T-cell (primary cell): ENCODE results near the gene ATP8B2. TPM values are rescaled to one million over a fixed set of nuclear protein-coding genes. Genes with fewer than 3 reads are reported as not detected.
A peak's percentile ranks its signal among the peaks of the same experiment; 100 is the strongest.
"Not testable (repeated sequence)": the region's sequence is repeated elsewhere in the genome, so short reads cannot be mapped to it uniquely, and the experiment has no call there.

Experiments
- ATAC-seq, 4 experiments: fragments of 200-7000 bp in 3 of 4; fragments of 150-1000 bp in 1 of 4; cut with Tn5 transposase; replicated peaks in 1 of 4; 1 replicate in 3 of 4; 2 replicates in 1 of 4; pipeline ENCODE4 v1.10.0; 2021; ENCODE audit warnings: moderate library complexity in 3 of 4, mild to moderate bottlenecking in 2 of 4, moderate number of reproducible peaks in 1 of 4
- CTCF ChIA-PET, 2 donors: fragments of 300-600 bp; sonication (Branson Sonifier 250); formaldehyde crosslinking; loops; one replicate each; lab custom pipeline; 2022; ENCODE audit warnings: antibody characterized with exemption in 2 of 2; lab: Charles Lee
- POLR2A ChIA-PET, 2 donors: fragments of 300-600 bp; sonication (Branson Sonifier 250); formaldehyde crosslinking; loops; one replicate each; lab custom pipeline; 2022; ENCODE audit warnings: antibody characterized with exemption in 2 of 2; lab: Charles Lee
- DNase-seq, 35 experiments: peaks; one replicate each; pipeline versions ENCODE4 v3.0.0 to v3.0.0-alpha.2; 2013 to 2023
- H3K27ac ChIP-seq: one replicate; pipeline ENCODE4 v1.5.1; 2013; ENCODE audit warnings: low read length
- H3K27me3 ChIP-seq, 2 experiments: replicated peaks in 1 of 2; 1 replicate in 1 of 2; 2 replicates in 1 of 2; pipeline versions ENCODE4 v1.6.1 to v1.7.0; 2013; ENCODE audit warnings: low read length in 1 of 2, mixed read lengths in 1 of 2; ENCODE audit not compliant: control insufficient read depth in 2 of 2, insufficient read depth in 2 of 2; ENCODE audit errors: extremely low read depth in 1 of 2
- H3K36me3 ChIP-seq, 2 donors: 1 replicate in 1 of 2; 2 replicates in 1 of 2; pipeline versions ENCODE4 v1.6.1 to v1.7.0; 2013; ENCODE audit warnings: low read length in 1 of 2; ENCODE audit not compliant: control insufficient read depth in 2 of 2, insufficient read depth in 1 of 2; ENCODE audit errors: extremely low read depth in 1 of 2
- H3K4me1 ChIP-seq, 2 experiments: 1 replicate in 1 of 2; 2 replicates in 1 of 2; pipeline versions ENCODE4 v1.6.1 to v1.7.0; 2013; ENCODE audit warnings: low read length in 2 of 2, mixed read lengths in 1 of 2; ENCODE audit not compliant: insufficient read depth in 2 of 2, control insufficient read depth in 1 of 2; ENCODE audit errors: extremely low read depth in 1 of 2
- H3K4me3 ChIP-seq, 2 donors: 1 replicate in 1 of 2; 2 replicates in 1 of 2; pipeline versions ENCODE4 v1.5.1 to v1.7.0; 2013; ENCODE audit warnings: mild to moderate bottlenecking in 2 of 2, low read length in 1 of 2, moderate library complexity in 1 of 2; ENCODE audit not compliant: control insufficient read depth in 1 of 2; ENCODE audit errors: extremely low read depth in 1 of 2
- H3K9me3 ChIP-seq: 2 replicates; pipeline ENCODE4 v1.7.0; 2013
- H3K27ac Mint-ChIP-seq, 2 donors: one replicate each; pipeline ENCODE4 v1.8.0; 2020 to 2021; ENCODE audit warnings: mild to moderate bottlenecking in 2 of 2, mixed read lengths in 2 of 2
- H3K27me3 Mint-ChIP-seq, 2 donors: one replicate each; pipeline ENCODE4 v1.8.0; 2021 to 2022; ENCODE audit warnings: mixed read lengths in 2 of 2
- H3K36me3 Mint-ChIP-seq: one replicate; pipeline ENCODE4 v1.8.0; 2021; ENCODE audit warnings: mixed read lengths
- H3K4me1 Mint-ChIP-seq, 3 donors: one replicate each; pipeline ENCODE4 v1.8.0; 2020 to 2022; ENCODE audit warnings: mixed read lengths in 3 of 3, mild to moderate bottlenecking in 1 of 3
- H3K4me3 Mint-ChIP-seq, 3 donors: one replicate each; pipeline ENCODE4 v1.8.0; 2020 to 2022; ENCODE audit warnings: mild to moderate bottlenecking in 3 of 3, mixed read lengths in 3 of 3, moderate library complexity in 3 of 3
- H3K9me3 Mint-ChIP-seq, 3 donors: one replicate each; pipeline ENCODE4 v1.8.0; 2020 to 2022; ENCODE audit warnings: mixed read lengths in 3 of 3
- WGBS: methylation state at CpG from one replicate; pipeline ENCODE4 v1.1.5; 2013; ENCODE audit warnings: missing lambda C conversion rate; ENCODE audit not compliant: insufficient coverage; 5-methylcytosine and 5-hydroxymethylcytosine counted together
- total RNA-seq, 35 experiments: library from RNA in 6 of 35; stranded (reverse) in 6 of 35; fragments of 120-200 nt in 1 of 35; gene quantifications; one replicate each; pipeline versions ENCODE4 v1.2.1 to v1.2.4 and lab custom pipeline; 2013 to 2026

The ATP8B2 gene
- total RNA-seq, 5 donors from 2014 or later (not counting 1 experiment from before 2014, with no cell fraction given), result 142 to 172 (median 149) TPM

DNA sequence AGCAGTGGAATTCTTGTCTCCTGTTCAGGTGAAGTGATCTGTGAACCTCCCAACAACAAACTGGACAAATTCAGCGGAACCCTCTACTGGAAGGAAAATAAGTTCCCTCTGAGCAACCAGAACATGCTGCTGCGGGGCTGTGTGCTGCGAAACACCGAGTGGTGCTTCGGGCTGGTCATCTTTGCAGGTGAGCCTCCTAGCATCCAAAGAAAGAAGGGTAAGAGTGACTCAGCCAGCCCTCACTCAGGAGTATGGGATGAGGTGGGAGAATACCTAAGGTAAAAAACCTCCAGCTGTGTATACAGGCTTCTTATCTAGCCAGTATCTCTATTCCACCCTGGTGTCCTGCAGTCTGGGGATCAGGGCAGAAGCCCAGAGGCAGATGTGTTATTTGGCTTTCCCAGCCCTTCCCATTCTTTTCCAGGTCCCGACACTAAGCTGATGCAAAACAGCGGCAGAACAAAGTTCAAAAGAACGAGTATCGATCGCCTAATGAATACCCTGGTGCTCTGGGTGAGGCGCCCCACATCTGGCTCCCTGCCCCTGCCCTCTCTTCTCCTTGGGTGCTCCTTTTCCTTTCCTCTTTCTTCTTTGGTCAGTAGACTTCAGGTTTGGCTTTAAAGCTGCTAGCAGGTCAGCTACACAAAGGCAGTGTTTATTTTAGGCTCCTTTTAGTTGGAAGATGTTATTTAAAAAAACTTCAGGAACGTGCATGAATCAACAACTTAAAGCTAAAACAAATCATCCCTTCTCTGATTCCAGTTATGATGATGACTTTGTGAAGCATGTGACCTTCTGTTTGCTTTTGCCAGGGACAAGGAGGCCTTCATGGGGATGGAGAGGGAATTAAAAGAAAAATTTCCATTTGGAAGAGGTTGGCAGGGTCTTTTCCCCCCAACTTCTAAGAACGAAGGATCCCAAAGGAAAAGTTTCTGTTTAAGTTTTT, 9.0 kb downstream of the ATP8B2 start:
- H3K4me3 Mint-ChIP-seq, result peak overlapping the region in 1 of 3 donors; percentile 54
- H3K4me1 ChIP-seq, result peaks cover 50 to 85% of the 10 kb centered on the region in 2 experiments
- no peaks in the 10 kb centered on the region for H3K27me3 ChIP-seq
- H3K27ac Mint-ChIP-seq, result peak overlapping the region; percentile 92 to 95
- H3K9me3 Mint-ChIP-seq, result no peaks in the 10 kb centered on the region
- H3K36me3 Mint-ChIP-seq, result peaks cover 56% of the 10 kb centered on the region
- no peak overlapping the region for H3K4me3 ChIP-seq
- ChIA-PET POLR2A (interaction anchor here in 1 of 2 donors (0.9 to 1.6 kb wide), 2 partner anchors 8 to 16 kb away, joined by 3 to 6 read pairs; no protein-coding TSS in a partner anchor), CTCF (interaction anchor here (0.5 to 4.7 kb wide), 32 partner anchors 8 to 622 kb away, joined by 3 to 87 read pairs (median 4); partner anchors contain the start of genes ATP8B2 (in 1 of the 2), HAX1 (in 1 of the 2), PBXIP1 (in 1 of the 2) and UBAP2L (in 1 of the 2))
- H3K9me3 ChIP-seq, result no peaks in the 10 kb centered on the region
- WGBS, result 71% methylated on average over 3 of the region's 13 CpGs
- peaks cover 80 to 88% (median 83%) of the 10 kb centered on the region in 3 donors for H3K4me1 Mint-ChIP-seq
- peak overlapping the region; percentile 75 for H3K27ac ChIP-seq
- no peaks in the 10 kb centered on the region for H3K27me3 Mint-ChIP-seq
- ATAC-seq (no peak), DNase-seq (no peak)
- H3K36me3 ChIP-seq, result peaks cover 18 to 68% of the 10 kb centered on the region in 2 donors

DNA sequence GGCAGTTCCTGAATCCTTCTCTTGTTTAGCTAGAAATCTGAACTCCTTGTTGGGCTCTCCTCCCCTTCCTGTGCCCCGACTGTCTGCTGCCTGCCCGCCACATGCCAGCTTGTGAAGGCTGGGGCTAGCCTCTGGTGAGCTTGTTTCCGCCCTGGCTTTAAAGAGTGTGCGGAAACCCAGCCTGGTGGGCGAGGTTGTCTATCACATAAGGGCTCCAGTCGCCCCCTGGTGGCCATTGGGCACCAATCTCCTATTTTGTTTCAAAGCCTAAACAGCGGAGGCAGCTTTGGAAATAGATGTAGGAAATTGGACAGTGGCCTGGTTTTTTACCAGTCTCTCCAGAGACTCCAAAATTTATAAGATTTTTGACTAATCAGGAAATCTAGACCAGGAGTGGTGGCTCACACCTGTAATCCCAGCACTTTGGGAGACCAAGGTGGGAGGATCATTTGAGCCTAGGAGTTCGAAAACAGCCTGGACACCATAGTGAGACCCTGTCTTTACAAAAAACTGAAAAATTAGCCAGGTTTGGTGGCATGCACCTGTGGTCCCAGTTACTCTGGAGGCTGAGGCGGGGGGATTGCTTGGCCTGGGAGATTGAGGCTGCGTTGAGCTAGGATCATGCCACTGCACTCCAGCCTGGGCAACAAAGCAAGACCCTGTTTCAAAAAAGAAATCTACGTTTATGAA, 9.8 kb downstream of the ATP8B2 start:
- Mint-ChIP-seq H3K4me1 (peaks cover 80 to 88% (median 83%) of the 10 kb centered on the region in 3 donors), H3K4me3 (peak overlapping the region in 2 of 3 donors; percentile 35 to 54), H3K27me3 (no peaks in the 10 kb centered on the region), H3K36me3 (peaks cover 58% of the 10 kb centered on the region), H3K9me3 (no peaks in the 10 kb centered on the region), H3K27ac (peak overlapping the region; percentile 92 to 95)
- 40% methylated on average over 5 of the region's 11 CpGs for WGBS
- no peak overlapping the region for H3K4me3 ChIP-seq
- no peaks in the 10 kb centered on the region for H3K27me3 ChIP-seq
- CTCF ChIA-PET, result interaction anchor here (0.5 to 4.7 kb wide), 39 partner anchors 9 to 621 kb away, joined by 3 to 87 read pairs (median 5); partner anchors contain the start of genes ATP8B2 (in 1 of the 2), HAX1 (in 1 of the 2), PBXIP1 (in 1 of the 2) and UBAP2L (in 1 of the 2)
- peaks cover 43 to 85% of the 10 kb centered on the region in 2 experiments for H3K4me1 ChIP-seq
- peaks cover 14 to 76% of the 10 kb centered on the region in 2 donors for H3K36me3 ChIP-seq
- ATAC-seq (peak; percentile 89 to 95 (median 93)), DNase-seq (peak; percentile 80 to 97 (median 89))
- H3K9me3 ChIP-seq, result no peaks in the 10 kb centered on the region
- POLR2A ChIA-PET, result interaction anchor here (0.6 to 1.6 kb wide), 4 partner anchors 9 to 164 kb away, joined by 3 to 10 read pairs (median 6); partner anchors contain the start of gene ATP8B2 (in 1 of the 2)
- peak overlapping the region; percentile 75 for H3K27ac ChIP-seq

DNA sequence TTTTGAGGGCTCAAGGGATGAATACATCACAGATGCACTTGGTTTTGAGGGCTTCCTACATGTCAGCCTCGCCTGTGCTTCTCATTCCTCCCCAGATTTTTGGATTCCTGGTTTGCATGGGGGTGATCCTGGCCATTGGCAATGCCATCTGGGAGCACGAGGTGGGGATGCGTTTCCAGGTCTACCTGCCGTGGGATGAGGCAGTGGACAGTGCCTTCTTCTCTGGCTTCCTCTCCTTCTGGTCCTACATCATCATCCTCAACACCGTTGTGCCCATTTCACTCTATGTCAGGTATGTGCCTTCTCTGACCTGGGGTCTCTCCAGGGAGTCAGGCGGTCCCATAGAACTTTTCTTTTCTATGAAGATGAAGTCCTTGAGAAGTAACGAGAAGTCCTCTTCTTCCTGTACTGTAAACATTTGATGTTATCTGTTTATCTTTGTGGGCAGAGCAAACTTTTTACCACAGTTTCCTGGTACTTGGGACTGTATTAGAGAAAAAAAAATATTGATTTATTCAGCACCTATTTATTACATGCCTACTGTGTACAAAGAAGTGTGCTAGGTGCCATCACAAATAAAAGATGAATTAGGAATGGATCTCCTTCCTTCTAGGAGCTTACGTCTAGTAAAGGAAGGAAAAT, 12.0 kb downstream of the ATP8B2 start:
- H3K36me3 ChIP-seq, result peaks cover 16 to 75% of the 10 kb centered on the region in 2 donors
- peak overlapping the region; percentile 99 for H3K27ac Mint-ChIP-seq
- peak overlapping the region; percentile 17 to 40 for H3K4me3 ChIP-seq
- no peaks in the 10 kb centered on the region for H3K27me3 Mint-ChIP-seq
- no peaks in the 10 kb centered on the region for H3K9me3 ChIP-seq
- peaks cover 39 to 90% of the 10 kb centered on the region in 2 experiments for H3K4me1 ChIP-seq
- 50% methylated on average over 2 of the region's 8 CpGs for WGBS
- peak overlapping the region; percentile 80 to 82 (median 81) for H3K4me3 Mint-ChIP-seq
- POLR2A ChIA-PET, result interaction anchor here (0.6 to 0.7 kb wide), 2 partner anchors 8 to 112 kb away, joined by 3 to 4 read pairs; no protein-coding TSS in a partner anchor
- CTCF ChIA-PET, result interaction anchor here (0.6 to 4.7 kb wide), 8 partner anchors 8 to 722 kb away, joined by 3 to 87 read pairs (median 4); partner anchors contain the start of genes ATP8B2 (in 1 of the 2) and PMVK (in 1 of the 2)
- peak; percentile 25 to 49 (median 39) for ATAC-seq
- H3K36me3 Mint-ChIP-seq, result peaks cover 58% of the 10 kb centered on the region
- H3K4me1 Mint-ChIP-seq, result peaks cover 82 to 89% (median 89%) of the 10 kb centered on the region in 3 donors
- H3K9me3 Mint-ChIP-seq, result no peaks in the 10 kb centered on the region
- peak overlapping the region; percentile 54 for H3K27ac ChIP-seq
- H3K27me3 ChIP-seq, result no peaks in the 10 kb centered on the region
- peak in 1 of 35 experiments; percentile 52 for DNase-seq

GRCh38 chr1:154338875-154339274, 13.6 kb downstream of the ATP8B2 start:
- ATAC-seq (no peak), DNase-seq (no peak)
- Histone ChIP-seq H3K27me3 (no peaks in the 10 kb centered on the region), H3K27ac (peak overlapping the region; percentile 28), H3K36me3 (peaks cover 13 to 73% of the 10 kb centered on the region in 2 donors), H3K9me3 (no peaks in the 10 kb centered on the region), H3K4me1 (peaks cover 51 to 100% of the 10 kb centered on the region in 2 experiments), H3K4me3 (no peak overlapping the region)
- 100% methylated on average over 1 of the region's 2 CpGs for WGBS
- Mint-ChIP-seq H3K27ac (peak overlapping the region; percentile 99), H3K4me3 (peak overlapping the region; percentile 0 to 82 (median 80)), H3K9me3 (no peaks in the 10 kb centered on the region), H3K36me3 (peaks cover 68% of the 10 kb centered on the region), H3K27me3 (no peaks in the 10 kb centered on the region), H3K4me1 (peaks cover 93 to 94% (median 93%) of the 10 kb centered on the region in 3 donors)
- ChIA-PET POLR2A (no interaction called here), CTCF (interaction anchor here in 1 of 2 donors (4.7 kb wide), 1 partner anchor 13 kb away, joined by 87 read pairs; the partner anchor contains the start of gene ATP8B2)

DNA sequence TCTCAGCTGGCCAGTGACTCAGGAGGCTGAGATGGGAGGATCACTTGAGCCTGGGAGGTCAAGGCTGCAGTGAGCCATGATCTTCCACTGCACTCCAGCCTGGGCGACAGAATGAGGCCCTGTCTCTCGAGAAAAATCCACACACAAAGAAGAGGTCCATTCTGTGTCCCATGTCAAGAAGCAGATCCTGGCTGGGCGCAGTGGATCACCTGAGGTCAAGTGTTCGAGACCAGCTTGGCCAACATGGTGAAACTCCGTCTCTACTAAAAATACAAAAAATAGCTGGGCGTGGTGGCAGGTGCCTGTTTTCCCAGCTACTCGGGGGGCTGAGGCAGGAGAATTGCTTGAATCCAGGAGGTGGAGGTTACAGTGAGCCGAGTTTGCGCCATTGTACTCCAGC, 16.0 kb downstream of the ATP8B2 start:
- Mint-ChIP-seq H3K4me1 (peaks cover 90 to 96% (median 94%) of the 10 kb centered on the region in 3 donors), H3K36me3 (peaks cover 82% of the 10 kb centered on the region), H3K27ac (peak overlapping the region; percentile 99), H3K4me3 (peak overlapping the region in 2 of 3 donors; percentile 34 to 82)
- 100% methylated on average over 2 of the region's 9 CpGs for WGBS
- H3K27ac ChIP-seq, result peak overlapping the region; percentile 82
- H3K4me3 ChIP-seq, H3K27me3 Mint-ChIP-seq, DNase-seq, H3K27me3 ChIP-seq, H3K9me3 ChIP-seq, H3K9me3 Mint-ChIP-seq, ATAC-seq: not testable (repeated sequence)
- peaks cover 18 to 80% of the 10 kb centered on the region in 2 donors for H3K36me3 ChIP-seq
- H3K4me1 ChIP-seq, result peaks cover 54 to 100% of the 10 kb centered on the region in 2 experiments
- ChIA-PET POLR2A (interaction anchor here in 1 of 2 donors (0.7 to 1.1 kb wide), 2 partner anchors 12 to 83 kb away, joined by 3 read pairs; no protein-coding TSS in a partner anchor), CTCF (interaction anchor here (0.6 to 1.9 kb wide), 2 partner anchors 13 to 42 kb away, joined by 6 to 8 read pairs; no protein-coding TSS in a partner anchor)
